HCT116 (cell line): ENCODE data around the gene MYL3. TPM values are rescaled to one million over a fixed set of nuclear protein-coding genes. Genes with fewer than 3 reads are reported as not detected.

ENCODE experiments used
- ATAC-seq: fragments of 200-7000 bp; cut with Tn5 transposase; 2 replicates; pipeline ENCODE4 v1.9.1; 2020; ENCODE audit warnings: mild to moderate bottlenecking, moderate library complexity
- BruUV-seq: library from RNA; stranded (reverse); fragments of 400-500 nt; replicated peaks from 2 replicates; lab custom pipeline; 2021; lab: Mats Ljungman, UMichigan
- CTCF ChIA-PET: fragments of 300-600 bp; sonication (Branson Sonifier 250); formaldehyde crosslinking; loops from one replicate; lab custom pipeline; 2021; ENCODE audit warnings: antibody characterized with exemption; lab: Charles Lee
- POLR2A ChIA-PET: fragments of 300-600, 350-600 bp; sonication (Branson Sonifier 250); formaldehyde crosslinking; loops from one replicate; lab custom pipeline; 2021; ENCODE audit warnings: antibody characterized with exemption; lab: Charles Lee
- RAD21 ChIA-PET, 2 experiments: fragments of 300-600 bp; sonication (Branson Sonifier 250); formaldehyde crosslinking; loops; one replicate each; lab custom pipeline; 2023; ENCODE audit warnings: low total read pairs in 2 of 2; ENCODE audit not compliant: uncharacterized antibody in 2 of 2, unreplicated experiment in 2 of 2, low non-redundant PET in 1 of 2; lab: Charles Lee
- DNase-seq: peaks from one replicate; pipeline ENCODE4 v3.0.0-alpha.2; 2010; ENCODE audit warnings: low read depth, low spot score
- H2AFZ ChIP-seq: fragments of 200-600 bp; shearing (Covaris generic), sonication (generic); 2 replicates; pipeline ENCODE4 v1.6.1; 2017; ENCODE audit warnings: low read depth, mixed run types, mixed read lengths, antibody characterized with exemption, low read length; ENCODE audit not compliant: poor library complexity, severe bottlenecking
- H3K27ac ChIP-seq: 2 replicates; pipeline ENCODE4 v1.5.1; 2012; ENCODE audit warnings: low read depth, low read length
- H3K27me3 ChIP-seq: fragments of 200-600 bp; sonication (generic); 2 replicates; pipeline ENCODE4 v1.6.1; 2016; ENCODE audit warnings: mixed run types, low read length, mixed read lengths; ENCODE audit not compliant: insufficient read depth
- H3K36me3 ChIP-seq, 2 experiments: fragments of 200-500 bp in 1 of 2; fragments of 200-600 bp in 1 of 2; sonication (Bioruptor generic) in 1 of 2; sonication (generic) in 1 of 2; 2 replicates each; pipeline versions ENCODE4 v1.5.1 to v1.6.1; 2014 to 2016; ENCODE audit warnings: low read length in 2 of 2, inconsistent platforms in 1 of 2, mixed read lengths in 1 of 2, mixed run types in 1 of 2; ENCODE audit not compliant: insufficient read depth in 2 of 2, control insufficient read depth in 1 of 2
- H3K4me1 ChIP-seq, 2 experiments: fragments of 200-600 bp in 1 of 2; sonication (generic) in 1 of 2; 2 replicates each; pipeline versions ENCODE4 v1.5.1 to v1.6.1; 2012 to 2017; ENCODE audit warnings: low read length in 2 of 2, inconsistent platforms in 1 of 2, mild to moderate bottlenecking in 1 of 2, mixed read lengths in 1 of 2, mixed run types in 1 of 2, moderate library complexity in 1 of 2; ENCODE audit not compliant: insufficient read depth in 2 of 2, control insufficient read depth in 1 of 2
- H3K4me2 ChIP-seq: fragments of 200-600 bp; sonication (generic); 2 replicates; pipeline ENCODE4 v1.6.1; 2017; ENCODE audit warnings: mixed run types, low read length, mixed read lengths
- H3K4me3 ChIP-seq, 2 experiments: fragments of 200-600 bp in 1 of 2; sonication (generic) in 1 of 2; replicated peaks in 1 of 2; 2 replicates each; pipeline ENCODE4 v1.5.1; 2011 to 2016; ENCODE audit warnings: low read length in 2 of 2, control low read depth in 1 of 2, low read depth in 1 of 2, mild to moderate bottlenecking in 1 of 2, mixed read lengths in 1 of 2, mixed run types in 1 of 2
- H3K79me2 ChIP-seq: fragments of 200-600 bp; sonication (generic); 2 replicates; pipeline ENCODE4 v1.6.1; 2017; ENCODE audit warnings: mild to moderate bottlenecking, mixed run types, low read length, moderate library complexity, mixed read lengths; ENCODE audit not compliant: insufficient read depth
- H3K9ac ChIP-seq: fragments of 200-600 bp; sonication (generic); 2 replicates; pipeline ENCODE4 v1.6.1; 2016; ENCODE audit warnings: low read length, mixed read lengths
- H3K9me2 ChIP-seq: fragments of 200-600 bp; sonication (generic), shearing (Covaris generic); 2 replicates; pipeline ENCODE4 v1.6.1; 2017; ENCODE audit warnings: mixed run types, mild to moderate bottlenecking, moderate library complexity; ENCODE audit not compliant: insufficient read depth
- H3K9me3 ChIP-seq, 2 experiments: fragments of 200-500 bp in 1 of 2; fragments of 200-600 bp in 1 of 2; sonication (Bioruptor generic) in 1 of 2; sonication (generic) in 1 of 2; 2 replicates each; pipeline ENCODE4 v1.6.1; 2014 to 2017; ENCODE audit warnings: low read length in 2 of 2, mixed read lengths in 2 of 2, inconsistent platforms in 1 of 2, low read depth in 1 of 2, mild to moderate bottlenecking in 1 of 2, mixed run types in 1 of 2, moderate library complexity in 1 of 2; ENCODE audit not compliant: control insufficient read depth in 1 of 2, insufficient read depth in 1 of 2
- H4K20me1 ChIP-seq: fragments of 200-600 bp; sonication (generic), shearing (Covaris generic); 2 replicates; pipeline ENCODE4 v1.6.1; 2017; ENCODE audit warnings: mixed run types, mild to moderate bottlenecking, moderate library complexity; ENCODE audit not compliant: insufficient read depth
- FOSL1 ChIP-seq: IDR thresholded peaks from 2 replicates; pipeline ENCODE4 v1.6.1; 2012; ENCODE audit warnings: low read depth
- POLR2A ChIP-seq: IDR thresholded peaks from 2 replicates; pipeline ENCODE4 v1.7.0; 2011; ENCODE audit warnings: borderline replicate concordance; ENCODE audit not compliant: insufficient read depth, insufficient read length; ENCODE audit errors: extremely low read depth
- SIN3A ChIP-seq: IDR thresholded peaks from 2 replicates; pipeline ENCODE4 v1.6.1; 2012; ENCODE audit warnings: low read depth
- SP1 ChIP-seq: IDR thresholded peaks from 2 replicates; pipeline ENCODE4 v1.6.1; 2012; ENCODE audit warnings: low read depth
- SRF ChIP-seq: IDR thresholded peaks from 2 replicates; pipeline ENCODE4 v1.6.1; 2012; ENCODE audit warnings: low read depth
- TCF7L2 ChIP-seq: IDR thresholded peaks from 2 replicates; pipeline ENCODE4 v1.7.0; 2011; ENCODE audit warnings: borderline replicate concordance, inconsistent platforms; ENCODE audit not compliant: insufficient read depth, insufficient read length; ENCODE audit errors: extremely low read depth
- YY1 ChIP-seq: IDR thresholded peaks from 2 replicates; pipeline ENCODE4 v1.6.1; 2011; ENCODE audit warnings: low read length, low read depth, moderate library complexity, mild to moderate bottlenecking; ENCODE audit not compliant: insufficient replicate concordance; ENCODE audit errors: extremely low read depth
- ZFX ChIP-seq: fragments of 450-650 bp; IDR thresholded peaks from 2 replicates; pipeline ENCODE4 v1.6.1; 2017
- ZNF274 ChIP-seq: fragments of 200-500 bp; sonication (Bioruptor generic); IDR thresholded peaks from 2 replicates; pipeline ENCODE4 v1.6.1; 2014; ENCODE audit warnings: mild to moderate bottlenecking, low read depth, low read length, inconsistent platforms
- intact Hi-C: fragments of 100-400 bp; cut with micrococcal nuclease; formaldehyde crosslinking; loops from 2 replicates; pipeline ENCODE4 v1.10.0; 2022
- total RNA-seq: library from RNA; stranded (reverse); gene quantifications from one replicate; pipeline ENCODE4 v1.2.1, GENCODE V29; 2021; ENCODE audit not compliant: unreplicated experiment
- TF ChIP-seq, protein P1 (sequence below): IDR thresholded peaks from 2 replicates; pipeline ENCODE4 v1.6.1; 2012
- TF ChIP-seq, protein P2 (sequence below): IDR thresholded peaks from 2 replicates; pipeline ENCODE4 v1.6.1; 2011; ENCODE audit warnings: mild to moderate bottlenecking, low read length, moderate library complexity; ENCODE audit not compliant: insufficient replicate concordance; ENCODE audit errors: extremely low read depth
- TF ChIP-seq, protein P3 (sequence below): IDR thresholded peaks from 2 replicates; pipeline ENCODE4 v1.6.1; 2012; ENCODE audit warnings: low read depth

Gene MYL3
- total RNA-seq, 1 experiment from 2014 or later, result not detected

DNA sequence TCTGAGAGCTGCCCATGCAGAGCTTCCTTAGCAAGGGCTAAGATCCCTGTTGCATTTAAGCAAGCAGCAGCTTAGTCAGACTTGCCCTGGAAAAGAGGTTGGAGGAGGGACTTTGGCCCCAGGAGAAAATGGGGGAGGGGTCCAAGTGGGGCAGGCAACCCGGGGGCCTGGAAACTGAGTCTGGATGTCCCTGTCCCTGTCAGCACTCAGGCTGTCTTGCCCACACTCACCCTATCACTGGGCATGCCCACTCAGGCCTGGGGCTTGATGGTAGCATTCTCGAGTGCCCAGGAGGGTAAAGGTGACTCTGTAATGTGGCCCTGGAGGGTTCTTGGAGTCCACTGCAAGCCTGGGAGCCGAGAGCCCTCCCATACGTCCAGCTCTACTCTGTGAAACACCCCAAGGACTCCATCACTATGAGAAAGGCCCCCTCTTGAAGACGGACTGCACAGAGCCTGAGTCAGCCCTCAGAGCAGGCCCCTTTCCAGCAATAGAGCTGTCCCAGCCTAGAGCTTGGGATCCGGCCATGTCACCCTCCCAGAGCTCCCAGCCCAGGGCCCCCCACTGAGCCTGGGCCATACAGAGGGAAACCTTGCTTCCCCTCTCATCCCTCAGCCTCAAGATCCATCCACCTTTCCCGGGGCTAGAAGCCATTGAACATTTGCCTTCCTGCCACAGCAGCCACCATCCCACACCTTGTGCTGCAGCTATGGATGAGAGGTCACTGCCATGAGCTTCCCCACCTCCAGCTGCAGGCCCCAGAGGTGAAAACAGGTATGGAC, 13.4 kb downstream of the MYL3 start:
- H3K4me3 ChIP-seq, result no peak overlapping the region
- no peaks in the 10 kb centered on the region for H3K9me2 ChIP-seq
- H3K27me3 ChIP-seq, result no peaks in the 10 kb centered on the region
- CTCF ChIA-PET, result no interaction called here
- TF ChIP-seq SIN3A (no peak), ZNF274 (no peak), ZFX (no peak), FOSL1 (no peak)
- TF ChIP-seq, protein P1, sequence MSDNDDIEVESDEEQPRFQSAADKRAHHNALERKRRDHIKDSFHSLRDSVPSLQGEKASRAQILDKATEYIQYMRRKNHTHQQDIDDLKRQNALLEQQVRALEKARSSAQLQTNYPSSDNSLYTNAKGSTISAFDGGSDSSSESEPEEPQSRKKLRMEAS, result no peak
- no peak overlapping the region for H3K27ac ChIP-seq
- no TSS peak for BruUV-seq
- no peak for ATAC-seq
- RAD21 ChIA-PET, result no interaction called here
- DNase-seq, result no peak
- H3K9ac ChIP-seq, result no peak overlapping the region
- H3K36me3 ChIP-seq, result no peaks in the 10 kb centered on the region
- H3K4me2 ChIP-seq, result no peak overlapping the region
- H4K20me1 ChIP-seq, result no peaks in the 10 kb centered on the region
- no peaks in the 10 kb centered on the region for H3K79me2 ChIP-seq
- POLR2A ChIA-PET, result no interaction called here
- intact Hi-C loops, result no loop called here
- H3K9me3 ChIP-seq, result no peaks in the 10 kb centered on the region
- no peaks in the 10 kb centered on the region for H3K4me1 ChIP-seq
- no peak overlapping the region for H2AFZ ChIP-seq

DNA sequence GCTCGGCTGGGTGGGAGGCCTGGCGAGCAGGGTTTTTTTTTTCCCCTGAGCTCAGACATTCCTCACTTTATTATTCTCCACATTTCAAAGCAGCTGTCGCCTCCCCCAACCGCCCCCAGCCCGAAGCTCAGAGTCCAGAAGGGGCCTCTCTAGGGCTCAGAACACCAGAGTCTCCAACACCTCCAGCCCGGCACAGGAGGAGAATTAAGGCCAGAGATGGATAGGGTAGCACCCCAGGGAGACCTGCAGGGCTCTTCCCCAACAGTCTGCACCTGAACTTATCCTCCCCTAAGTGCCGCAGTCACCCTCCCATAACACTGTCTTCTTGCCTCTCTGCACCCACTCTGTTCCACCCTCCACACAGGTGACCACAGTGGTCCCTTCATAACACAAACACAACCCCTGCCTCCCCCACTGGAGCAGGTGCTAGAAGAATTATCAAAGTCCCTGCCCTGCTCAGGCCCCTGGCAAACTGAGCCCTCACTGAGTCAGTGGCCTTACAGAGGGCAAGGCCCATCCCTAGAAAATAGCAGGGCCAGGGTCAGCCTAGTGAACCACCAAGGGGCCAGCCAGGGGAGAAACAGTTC, 14.1 kb downstream of the MYL3 start:
- Histone ChIP-seq H2AFZ (no peak overlapping the region), H3K36me3 (no peaks in the 10 kb centered on the region), H3K4me1 (no peaks in the 10 kb centered on the region), H4K20me1 (no peaks in the 10 kb centered on the region), H3K4me2 (no peak overlapping the region), H3K27ac (no peak overlapping the region), H3K27me3 (no peaks in the 10 kb centered on the region), H3K79me2 (no peaks in the 10 kb centered on the region), H3K9ac (no peak overlapping the region), H3K9me3 (no peaks in the 10 kb centered on the region), H3K9me2 (no peaks in the 10 kb centered on the region), H3K4me3 (no peak overlapping the region)
- no TSS peak for BruUV-seq
- ChIA-PET CTCF (no interaction called here), RAD21 (no interaction called here), POLR2A (no interaction called here)
- no peak for ATAC-seq
- intact Hi-C loops, result no loop called here
- no peak for DNase-seq
- TF ChIP-seq POLR2A (no peak), ZNF274 (no peak), SRF (no peak), TCF7L2 (no peak), ZFX (no peak), SP1 (no peak), YY1 (no peak), FOSL1 (no peak)
- TF ChIP-seq, protein P1, result no peak
- TF ChIP-seq, protein P2, sequence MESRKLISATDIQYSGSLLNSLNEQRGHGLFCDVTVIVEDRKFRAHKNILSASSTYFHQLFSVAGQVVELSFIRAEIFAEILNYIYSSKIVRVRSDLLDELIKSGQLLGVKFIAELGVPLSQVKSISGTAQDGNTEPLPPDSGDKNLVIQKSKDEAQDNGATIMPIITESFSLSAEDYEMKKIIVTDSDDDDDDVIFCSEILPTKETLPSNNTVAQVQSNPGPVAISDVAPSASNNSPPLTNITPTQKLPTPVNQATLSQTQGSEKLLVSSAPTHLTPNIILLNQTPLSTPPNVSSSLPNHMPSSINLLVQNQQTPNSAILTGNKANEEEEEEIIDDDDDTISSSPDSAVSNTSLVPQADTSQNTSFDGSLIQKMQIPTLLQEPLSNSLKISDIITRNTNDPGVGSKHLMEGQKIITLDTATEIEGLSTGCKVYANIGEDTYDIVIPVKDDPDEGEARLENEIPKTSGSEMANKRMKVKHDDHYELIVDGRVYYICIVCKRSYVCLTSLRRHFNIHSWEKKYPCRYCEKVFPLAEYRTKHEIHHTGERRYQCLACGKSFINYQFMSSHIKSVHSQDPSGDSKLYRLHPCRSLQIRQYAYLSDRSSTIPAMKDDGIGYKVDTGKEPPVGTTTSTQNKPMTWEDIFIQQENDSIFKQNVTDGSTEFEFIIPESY, result no peak
- TF ChIP-seq, protein P3, sequence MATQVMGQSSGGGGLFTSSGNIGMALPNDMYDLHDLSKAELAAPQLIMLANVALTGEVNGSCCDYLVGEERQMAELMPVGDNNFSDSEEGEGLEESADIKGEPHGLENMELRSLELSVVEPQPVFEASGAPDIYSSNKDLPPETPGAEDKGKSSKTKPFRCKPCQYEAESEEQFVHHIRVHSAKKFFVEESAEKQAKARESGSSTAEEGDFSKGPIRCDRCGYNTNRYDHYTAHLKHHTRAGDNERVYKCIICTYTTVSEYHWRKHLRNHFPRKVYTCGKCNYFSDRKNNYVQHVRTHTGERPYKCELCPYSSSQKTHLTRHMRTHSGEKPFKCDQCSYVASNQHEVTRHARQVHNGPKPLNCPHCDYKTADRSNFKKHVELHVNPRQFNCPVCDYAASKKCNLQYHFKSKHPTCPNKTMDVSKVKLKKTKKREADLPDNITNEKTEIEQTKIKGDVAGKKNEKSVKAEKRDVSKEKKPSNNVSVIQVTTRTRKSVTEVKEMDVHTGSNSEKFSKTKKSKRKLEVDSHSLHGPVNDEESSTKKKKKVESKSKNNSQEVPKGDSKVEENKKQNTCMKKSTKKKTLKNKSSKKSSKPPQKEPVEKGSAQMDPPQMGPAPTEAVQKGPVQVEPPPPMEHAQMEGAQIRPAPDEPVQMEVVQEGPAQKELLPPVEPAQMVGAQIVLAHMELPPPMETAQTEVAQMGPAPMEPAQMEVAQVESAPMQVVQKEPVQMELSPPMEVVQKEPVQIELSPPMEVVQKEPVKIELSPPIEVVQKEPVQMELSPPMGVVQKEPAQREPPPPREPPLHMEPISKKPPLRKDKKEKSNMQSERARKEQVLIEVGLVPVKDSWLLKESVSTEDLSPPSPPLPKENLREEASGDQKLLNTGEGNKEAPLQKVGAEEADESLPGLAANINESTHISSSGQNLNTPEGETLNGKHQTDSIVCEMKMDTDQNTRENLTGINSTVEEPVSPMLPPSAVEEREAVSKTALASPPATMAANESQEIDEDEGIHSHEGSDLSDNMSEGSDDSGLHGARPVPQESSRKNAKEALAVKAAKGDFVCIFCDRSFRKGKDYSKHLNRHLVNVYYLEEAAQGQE, result no peak
